Kidney capillary endothelial cell (primary cell): ENCODE results near the gene PDGFB.

Experiments used
- DNase-seq: peaks from one replicate; pipeline ENCODE4 v3.0.0-alpha.2; 2018; ENCODE audit warnings: low spot score

Gene PDGFB

DNA sequence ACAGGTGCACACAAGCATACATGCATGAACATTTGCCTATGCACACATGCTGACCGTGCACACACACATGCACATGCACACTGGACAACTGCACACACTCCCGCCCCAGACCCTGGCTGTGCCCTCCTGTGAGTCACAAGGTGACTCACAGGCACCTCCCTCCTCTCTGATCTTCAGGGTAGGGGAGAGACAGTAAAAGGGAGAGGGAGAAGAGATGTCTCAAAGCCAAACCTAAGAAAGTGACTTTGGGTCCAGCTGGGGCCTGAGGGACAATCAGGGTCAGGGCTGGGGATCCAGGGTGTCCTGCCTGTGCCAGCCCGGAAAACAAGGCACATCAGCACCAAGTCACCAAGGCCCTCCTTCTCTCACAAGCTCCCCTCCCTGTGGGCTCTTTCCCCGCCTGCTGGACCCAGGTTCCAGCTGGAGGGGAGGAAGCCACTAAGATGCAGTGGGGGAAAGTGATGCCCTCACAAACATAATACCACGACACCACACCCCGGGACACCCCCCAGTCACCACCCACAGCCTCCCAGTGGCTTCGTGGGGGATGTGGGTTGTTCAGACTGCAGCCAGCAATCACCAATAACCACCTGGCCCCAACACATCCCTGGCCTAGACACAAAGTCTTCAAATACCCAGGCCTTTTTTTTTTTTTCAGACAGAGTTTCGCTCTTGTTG, 39.3 kb downstream of the PDGFB start:
- DNase-seq: peak; percentile 62

DNA sequence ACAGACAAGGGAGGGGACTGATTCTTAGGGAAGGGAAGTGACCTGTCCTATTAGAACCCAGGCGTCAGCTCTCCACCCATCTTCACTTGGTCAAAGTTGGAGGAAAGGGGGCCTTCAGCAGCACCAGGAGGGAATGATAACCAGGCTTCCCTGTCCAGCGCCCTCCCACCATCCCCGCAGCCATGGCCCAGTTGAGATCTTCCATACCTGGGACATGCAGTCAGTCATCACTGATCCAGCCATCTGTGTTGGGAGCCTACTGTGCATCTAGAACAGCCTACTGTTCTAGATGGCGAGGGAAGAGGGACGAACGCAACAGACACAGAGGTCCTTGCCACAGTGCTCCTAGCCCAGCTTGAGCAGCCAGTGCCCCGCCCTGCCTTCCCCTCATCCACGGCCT, 40.6 kb downstream of the PDGFB start:
- DNase-seq: no peak

DNA sequence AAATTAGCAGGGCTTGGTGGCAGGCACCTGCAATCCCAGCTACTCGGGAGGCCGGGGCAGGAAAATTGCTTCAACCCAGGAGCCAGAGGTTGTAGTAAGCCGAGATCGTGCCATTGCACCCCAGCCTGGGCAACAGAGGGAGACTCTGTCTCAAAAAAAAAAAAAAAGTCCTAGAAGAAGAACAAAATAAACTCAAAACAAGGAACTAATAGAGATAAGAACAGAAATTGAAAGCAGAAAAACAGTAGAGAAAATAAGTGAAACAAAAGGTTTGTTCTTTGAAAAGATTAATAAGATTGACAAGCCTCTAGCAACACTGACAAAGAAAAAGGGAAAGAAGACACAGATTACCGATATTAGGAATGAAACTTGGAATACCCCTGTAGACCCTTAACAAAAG, 47.2 kb downstream of the PDGFB start:
- no peak for DNase-seq

DNA sequence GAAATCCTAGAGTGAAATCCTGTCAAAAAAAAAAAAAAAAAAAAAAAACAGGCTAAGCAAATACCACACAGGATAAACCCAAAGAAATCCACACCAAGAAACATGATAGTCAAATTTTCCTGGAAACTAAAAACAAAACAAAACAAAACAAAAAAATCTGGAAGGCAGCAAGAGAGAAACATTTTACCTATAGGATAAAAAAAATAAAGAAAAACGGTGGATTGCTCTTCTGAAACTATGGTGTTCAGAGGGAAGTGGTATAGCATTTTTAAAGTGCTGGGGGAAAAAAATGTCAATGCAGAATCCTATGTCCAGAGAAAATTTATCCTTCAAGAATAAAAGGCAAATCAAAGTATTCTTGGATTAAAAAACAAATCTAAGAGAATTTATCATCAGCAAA, 50.7 kb downstream of the PDGFB start:
- no peak for DNase-seq

DNA sequence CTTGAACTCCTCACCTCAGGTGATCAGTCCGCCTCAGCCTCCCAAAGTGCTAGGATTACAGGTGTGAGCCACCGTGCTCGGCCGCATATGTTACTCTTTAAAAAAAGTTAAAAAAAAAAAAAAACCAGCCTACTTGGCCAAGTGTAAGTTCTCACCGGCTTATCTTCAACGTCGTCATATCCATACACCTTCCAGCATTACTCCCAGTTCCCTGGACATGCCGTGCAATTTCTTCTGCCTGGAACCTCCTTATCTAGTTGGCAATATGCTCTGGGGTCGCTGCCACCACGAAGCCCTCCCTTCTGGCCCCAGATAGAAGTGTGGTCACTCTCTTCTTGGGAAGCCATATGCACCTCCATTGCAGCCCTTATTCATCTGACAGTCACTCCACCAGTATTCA, 56.0 kb downstream of the PDGFB start:
- no peak for DNase-seq

DNA sequence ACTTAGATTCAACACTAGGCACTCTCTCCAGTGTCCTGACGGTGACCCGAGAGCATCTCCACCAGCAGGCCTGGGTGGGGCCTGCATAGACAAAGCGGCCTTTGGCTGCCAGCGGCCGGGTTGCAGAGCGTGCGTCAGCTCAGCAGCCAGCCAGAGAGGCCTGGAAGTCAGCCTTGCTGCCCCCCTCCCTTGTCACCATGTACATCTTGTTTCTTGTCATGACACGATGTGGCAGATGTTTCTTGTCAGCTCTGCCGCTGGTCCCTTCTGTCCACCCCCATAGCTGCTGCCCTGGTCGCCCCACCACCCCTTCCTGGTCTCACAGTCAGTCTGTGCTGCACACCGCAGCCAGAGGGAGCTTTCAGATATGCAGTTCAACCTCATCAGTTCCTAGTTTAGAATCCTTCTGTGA, 59.2 kb downstream of the PDGFB start:
- peak; percentile 34 for DNase-seq

DNA sequence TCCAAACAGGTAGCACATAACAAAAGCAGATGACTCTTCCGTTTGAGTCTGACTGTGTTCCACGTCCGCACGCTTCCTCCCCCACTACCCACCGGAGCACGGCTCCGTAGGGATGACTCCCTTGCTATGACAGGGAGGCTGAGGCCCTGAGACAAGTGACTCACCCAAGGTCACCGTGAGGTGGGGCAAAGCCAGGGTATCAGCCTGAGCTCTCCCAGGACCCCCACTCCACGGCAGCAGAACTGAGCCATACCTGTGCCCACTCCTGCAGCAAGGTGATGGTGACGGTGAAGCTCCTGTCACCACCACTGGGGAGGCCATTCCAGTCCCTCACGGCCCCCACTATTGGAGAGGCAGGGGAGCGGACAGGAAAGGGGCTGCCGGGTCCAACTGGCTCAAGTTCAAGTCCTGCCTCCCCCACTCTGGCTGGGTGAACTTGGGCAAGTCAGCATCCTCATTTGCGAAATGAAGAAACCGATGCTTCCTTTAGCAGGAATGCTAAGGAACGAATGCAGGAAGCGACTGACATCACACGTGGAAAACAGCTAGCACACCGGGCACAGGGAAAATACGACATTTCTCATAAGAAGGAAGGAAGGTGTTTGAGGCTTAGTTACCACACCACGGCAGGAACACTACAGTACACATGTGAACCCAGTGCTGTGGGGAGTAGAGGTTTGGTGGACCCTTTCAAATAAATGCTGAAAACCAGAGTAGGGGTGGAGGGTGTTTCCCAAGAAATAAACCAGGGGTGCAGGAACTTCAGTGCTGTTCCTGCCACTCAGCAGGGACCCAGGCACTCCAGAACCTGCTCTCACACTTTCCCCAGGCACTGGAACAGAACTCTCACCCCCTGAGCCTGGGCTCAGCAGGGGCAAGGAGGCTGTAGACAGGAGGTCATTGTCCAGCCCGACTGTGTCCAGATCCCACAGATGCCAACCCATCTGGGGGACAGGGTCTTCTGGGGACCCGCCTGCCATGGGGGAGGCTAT, 59.9 kb downstream of the PDGFB start:
- peak; percentile 81 for DNase-seq

DNA sequence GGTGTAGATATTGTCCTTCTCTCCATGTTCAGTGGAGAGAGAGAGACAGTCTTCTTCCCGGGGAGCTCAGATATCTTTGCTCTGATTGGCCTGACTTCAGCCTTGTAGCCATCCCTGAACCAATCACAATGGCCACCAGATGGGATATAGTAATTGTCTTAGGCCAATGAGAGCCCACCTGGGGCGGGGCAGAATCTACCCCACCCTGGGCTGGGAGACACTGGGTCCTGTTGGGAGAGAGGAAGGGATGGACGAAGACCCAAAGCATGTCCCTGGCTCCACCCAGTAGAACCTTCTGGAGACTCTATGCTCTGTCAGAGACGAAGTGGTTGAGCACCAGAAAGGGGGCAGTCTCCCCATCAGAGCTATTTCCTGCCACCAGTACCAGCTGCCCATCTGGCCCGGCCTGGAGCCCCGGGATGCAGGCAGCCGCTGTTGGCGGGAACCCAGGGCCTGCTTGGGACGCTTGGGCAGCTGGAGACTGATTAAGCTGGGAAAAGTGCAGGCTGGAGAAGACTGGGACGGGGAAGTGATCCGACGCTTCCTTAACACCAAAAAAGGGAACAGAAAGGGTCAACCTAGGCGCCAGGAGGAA, 60.7 kb downstream of the PDGFB start:
- DNase-seq: peak; percentile 95

DNA sequence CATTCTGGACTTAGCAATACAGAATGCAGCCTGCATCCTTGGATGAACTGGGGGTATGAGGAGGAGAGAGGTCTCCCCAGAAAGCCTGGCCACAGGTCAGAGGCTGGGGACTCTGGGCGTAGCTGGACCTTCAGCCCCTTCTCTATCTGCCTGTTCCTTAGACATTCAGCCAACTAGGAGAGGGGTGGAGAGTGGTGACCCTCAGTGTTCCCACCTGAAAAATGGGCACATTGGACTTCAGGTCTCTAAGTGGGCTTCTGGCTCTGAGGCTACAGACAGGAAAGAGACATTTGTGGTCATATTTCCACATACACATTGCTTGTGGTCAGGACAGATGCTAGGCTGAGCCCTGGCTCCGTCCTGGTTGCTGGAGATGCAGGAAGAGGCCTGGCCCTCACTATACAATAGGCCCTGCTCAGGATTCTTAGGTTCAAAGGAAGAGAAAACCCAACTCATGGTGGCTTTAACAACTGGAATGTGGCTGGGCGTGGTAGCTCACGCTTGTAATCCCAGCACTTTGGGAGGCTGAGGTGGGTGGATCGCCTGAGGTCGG, 62.2 kb downstream of the PDGFB start:
- no peak for DNase-seq

DNA sequence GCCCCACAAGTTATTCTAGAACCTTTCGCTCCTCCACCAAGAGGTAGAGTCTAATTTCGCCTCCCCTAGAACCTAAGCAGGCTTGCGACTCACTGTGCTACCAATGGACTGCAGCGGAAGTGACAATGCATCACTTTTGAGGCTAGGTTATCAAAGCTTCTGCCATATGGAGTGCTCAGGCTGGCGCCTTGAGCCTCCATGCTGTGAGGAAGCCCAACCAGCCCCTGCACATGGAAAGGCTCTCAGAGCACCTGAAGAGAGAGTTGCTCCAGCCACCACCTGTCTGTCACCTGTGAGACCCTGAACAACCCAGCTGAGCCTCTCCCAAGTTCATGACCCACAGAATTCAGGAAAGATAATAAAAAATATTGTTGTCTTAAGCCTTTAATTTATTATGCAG, 63.0 kb downstream of the PDGFB start:
- DNase-seq: no peak

DNA sequence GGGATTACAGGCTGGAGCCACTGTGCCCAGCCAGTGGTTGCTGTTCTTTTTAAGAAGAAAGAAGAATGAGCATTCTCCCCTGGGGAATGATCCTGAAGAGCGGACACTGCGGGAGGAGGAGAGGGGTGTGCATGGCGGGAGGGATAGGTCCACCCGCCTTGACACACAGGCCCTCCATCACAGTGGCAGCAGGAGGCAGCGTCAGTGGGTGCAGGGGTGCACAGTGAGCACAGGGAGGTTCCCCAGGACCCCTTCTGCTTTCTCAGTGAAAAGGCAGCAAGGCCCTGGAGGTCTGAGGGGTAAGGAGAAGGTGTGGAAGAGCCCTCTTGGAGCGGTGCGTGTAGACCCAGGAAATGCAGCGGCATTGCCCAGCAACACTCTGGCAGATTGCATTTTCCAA, 63.4 kb downstream of the PDGFB start:
- no peak for DNase-seq

DNA sequence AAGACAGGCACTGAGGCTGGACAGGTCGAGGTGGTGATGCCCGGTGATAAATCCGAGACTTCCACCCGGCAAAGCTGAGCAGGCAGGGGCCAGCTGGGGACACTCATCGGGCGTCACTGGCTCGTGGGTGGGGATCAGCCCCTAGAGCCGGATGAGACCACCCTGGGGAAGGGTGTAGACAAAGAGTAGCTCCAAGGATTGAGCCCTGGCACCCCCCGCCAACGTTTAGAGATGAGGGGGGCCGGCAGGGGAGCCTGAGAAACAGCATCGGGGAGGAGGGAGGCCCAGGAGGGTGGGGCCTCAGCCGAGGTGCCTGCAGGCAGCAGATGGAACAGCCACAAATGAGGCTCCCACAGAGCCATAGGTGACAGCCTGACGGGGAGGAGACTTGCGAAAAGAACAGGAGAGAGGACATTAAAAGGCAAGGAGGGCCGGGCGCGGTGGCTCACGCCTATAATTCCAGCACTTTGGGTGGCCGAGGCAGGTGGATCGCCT, 64.9 kb downstream of the PDGFB start:
- no peak for DNase-seq

DNA sequence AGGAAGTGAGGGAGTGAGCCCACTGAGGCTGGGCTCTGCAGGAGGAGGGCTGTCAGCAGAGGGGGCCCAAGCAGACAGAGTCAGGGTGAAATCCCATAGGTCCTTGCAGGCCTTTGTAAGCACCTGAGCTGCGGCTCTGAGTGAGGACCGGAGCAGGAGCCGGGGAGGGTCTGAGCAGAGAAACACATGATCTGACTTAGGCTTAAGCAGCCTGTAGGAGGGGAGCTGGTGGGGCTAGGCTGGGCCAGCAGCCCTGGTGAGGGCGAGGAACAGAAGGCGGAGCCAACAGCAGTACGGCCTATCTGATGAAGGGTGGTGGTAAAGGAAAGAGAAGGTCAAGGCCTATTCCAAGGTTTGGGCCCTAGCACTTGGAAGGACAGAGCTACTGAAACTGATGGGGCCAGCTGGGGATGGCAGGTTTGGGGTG, 65.4 kb downstream of the PDGFB start:
- no peak for DNase-seq

DNA sequence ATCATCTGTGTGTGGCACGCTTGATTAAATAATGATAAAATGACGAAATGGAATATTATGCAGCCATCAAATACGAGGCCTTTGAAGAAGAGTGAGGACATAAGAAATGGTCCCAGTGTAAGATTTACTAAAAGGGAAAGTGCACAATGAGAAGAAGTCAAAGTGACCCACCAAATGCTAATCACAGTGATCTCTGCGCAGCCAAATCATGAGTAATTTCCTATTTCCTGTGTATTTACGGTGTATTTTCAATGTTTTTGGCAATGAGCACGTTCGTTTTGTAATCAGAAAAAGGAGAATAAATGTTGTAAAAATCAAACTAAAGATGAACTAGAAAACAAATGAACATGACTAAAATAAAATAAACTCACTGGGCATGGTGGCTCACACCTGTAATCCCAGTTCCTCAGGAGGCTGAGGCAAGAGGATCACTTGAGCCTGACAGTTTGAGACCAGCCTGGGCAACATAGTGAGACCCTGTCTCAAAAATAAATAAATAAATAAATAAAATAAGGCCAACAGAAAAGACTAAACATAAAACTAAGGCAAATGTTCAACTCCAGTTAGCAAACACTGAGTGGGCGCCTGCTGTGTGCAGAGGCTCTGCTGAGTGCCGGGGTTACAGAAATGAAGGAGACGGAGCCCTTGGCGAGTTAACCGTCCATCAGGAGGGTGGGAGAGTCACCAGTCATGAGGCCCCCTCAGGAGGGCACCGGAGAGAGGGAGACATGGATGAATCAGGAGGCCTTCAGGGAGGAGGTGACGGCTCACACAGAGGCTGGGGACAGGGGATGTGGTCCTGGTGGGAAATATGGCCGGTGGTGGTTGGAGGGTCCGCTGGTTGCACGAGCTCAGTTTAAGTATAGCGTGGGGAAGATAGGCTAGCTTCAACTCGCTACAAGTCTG, 66.3 kb downstream of the PDGFB start:
- peak; percentile 92 for DNase-seq

DNA sequence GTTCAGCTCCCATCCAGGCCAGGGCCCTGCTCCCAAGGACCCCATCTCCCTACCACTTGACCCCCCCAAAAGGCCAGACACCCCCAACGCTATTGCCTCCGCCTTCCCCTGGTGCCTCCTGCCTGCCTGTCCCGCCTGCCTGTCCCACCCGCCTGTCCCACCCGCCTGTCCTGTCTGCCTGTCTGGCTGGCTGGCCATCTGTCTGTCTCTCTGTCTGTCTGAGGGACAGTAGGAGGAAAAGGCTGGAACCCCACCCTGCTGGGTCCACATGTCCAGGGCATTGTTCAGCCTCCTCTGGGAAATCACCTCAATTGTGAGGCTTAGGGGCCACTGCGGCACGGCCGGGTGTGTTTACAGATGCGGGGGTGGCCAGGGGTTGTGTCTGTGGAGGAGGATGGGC, 67.0 kb downstream of the PDGFB start:
- peak; percentile 63 for DNase-seq

DNA sequence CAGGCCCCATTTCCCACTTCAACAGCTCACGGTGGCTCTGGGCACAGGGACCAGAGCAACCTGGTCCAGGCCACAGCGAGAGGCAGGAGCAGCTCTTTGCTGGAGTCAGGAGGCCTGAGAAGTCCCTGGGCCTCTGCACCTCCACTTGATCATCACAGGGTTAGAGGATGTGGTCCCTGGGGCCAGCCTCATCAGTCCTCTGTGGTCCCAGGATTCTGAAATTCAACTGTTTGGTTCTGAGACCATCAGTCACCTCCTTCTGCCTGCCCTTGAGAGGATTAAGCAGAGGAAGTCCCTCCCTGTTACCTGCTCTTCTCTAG, 67.4 kb downstream of the PDGFB start:
- DNase-seq: peak; percentile 31

DNA sequence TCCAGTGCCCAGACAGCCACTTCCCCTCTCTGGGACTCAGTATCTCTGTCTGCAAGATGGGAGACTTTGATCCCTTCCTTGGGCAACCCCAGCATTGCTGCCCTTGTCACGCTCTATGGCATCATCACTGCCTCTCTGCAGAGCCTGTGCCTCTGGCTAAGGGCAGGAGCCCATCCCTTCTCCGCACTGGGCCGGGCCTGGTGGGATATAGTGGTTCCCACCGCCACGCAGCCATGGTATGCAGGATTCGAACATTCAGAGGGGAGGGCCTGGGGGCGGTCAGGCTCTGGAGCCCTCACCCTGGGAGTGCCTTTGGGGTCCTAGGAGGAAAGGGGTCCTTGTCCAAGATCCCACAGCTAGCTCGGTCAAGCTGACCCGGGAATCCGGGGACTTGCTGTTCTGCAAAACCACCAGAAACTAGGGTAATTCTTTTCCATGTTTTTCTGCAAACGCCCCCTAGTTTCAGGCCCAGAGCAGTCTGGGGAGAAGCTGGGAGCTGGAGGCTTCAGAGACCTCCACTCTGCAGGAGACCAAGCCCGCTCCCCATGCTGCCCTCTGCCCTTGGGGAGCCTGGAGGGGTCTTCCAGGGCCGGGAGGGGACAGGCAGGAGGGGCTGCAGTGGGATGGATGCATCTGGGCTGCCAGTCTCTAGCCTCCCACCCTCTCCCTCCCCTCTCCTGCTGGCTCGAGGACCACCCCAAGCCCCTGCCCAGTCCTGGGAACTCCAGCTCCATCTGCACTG, 67.9 kb downstream of the PDGFB start:
- DNase-seq: no peak

DNA sequence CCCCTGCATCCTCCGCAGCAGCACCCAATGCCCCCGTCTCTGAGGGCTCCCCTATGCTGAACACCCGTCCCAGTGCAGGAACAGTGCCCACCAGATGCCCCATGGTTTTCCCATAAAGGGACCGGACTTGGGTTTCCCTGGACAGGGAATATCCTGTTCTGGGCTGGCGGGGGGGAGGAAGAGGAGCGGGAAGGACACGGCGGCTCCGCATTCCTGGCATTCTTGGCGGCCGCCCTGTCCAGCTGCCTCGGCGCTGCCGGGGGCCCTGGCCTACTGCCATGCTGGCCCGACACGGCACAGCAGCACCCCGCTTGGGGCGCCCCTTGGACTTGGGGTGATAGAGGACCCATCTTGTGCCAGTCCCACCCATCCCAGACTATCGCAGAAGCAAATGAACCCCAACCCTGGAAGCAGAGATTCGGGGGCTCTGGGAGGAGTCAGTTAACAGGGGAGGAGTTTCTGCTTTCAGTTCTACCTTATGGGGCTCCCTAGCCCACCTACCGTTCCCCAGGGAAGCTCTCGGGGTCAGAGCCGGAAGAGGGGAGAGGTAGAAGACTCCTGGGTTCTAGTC, 68.6 kb downstream of the PDGFB start:
- DNase-seq: peak; percentile 85

DNA sequence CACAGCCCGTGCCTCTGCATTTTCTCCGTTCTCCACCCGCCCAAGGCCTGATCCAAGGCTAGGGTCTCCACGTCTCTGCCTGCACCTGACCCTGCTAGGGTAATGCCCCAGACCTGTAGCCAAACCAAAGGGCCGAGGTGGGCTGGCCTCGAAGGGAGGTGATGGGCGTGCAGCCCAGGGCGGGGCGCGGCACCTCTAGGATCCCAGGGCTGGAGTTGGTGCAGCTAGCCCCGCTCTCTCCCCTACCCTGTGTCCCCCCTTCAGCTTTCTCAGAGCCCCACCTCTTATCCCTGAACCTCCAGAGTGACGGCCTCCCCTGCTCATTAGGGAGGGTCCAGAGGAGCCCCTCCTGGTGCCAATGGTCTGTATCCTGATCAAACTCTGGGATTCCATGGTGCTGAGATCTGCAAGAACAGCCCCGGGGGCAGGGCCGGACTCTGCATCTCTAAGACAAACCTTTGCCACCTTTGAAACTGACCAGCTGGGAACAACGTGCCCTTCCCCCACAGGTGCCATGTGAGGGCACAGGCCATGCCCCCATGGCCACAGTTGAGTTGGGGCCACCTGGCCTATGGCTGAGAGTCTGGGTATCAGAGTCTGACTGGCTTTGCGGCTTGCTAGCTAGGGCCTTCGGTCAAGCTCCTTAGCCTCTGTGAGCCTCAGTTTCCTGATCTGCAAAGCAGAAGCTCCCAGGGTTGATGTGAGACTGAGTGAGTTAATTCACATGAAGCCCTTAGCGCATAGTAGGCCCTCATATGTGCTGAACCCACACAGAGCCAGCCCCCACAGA, 69.2 kb downstream of the PDGFB start:
- peak; percentile 40 for DNase-seq
